PFSK-1 (cell line): Measurements from ENCODE around the gene LMO2.

Experiments
- FOXP2 ChIP-seq: optimal IDR thresholded peaks from 2 replicates; pipeline ENCODE3; 2011; ENCODE audit warnings: borderline replicate concordance, control low read depth, inconsistent platforms; ENCODE audit not compliant: insufficient read depth; ENCODE audit errors: extremely low read length, extremely low read depth
- POLR2AphosphoS5 ChIP-seq: IDR thresholded peaks from 2 replicates; pipeline ENCODE4 v1.6.1; 2012; ENCODE audit warnings: low read depth, mild to moderate bottlenecking, control low read depth, low read length, moderate library complexity
- SIN3A ChIP-seq: IDR thresholded peaks from 2 replicates; pipeline ENCODE4 v1.6.1; 2012; ENCODE audit warnings: mild to moderate bottlenecking, low read length, moderate library complexity, borderline replicate concordance; ENCODE audit not compliant: insufficient read depth
- TAF1 ChIP-seq: IDR thresholded peaks from 2 replicates; pipeline ENCODE4 v1.6.1; 2012; ENCODE audit warnings: low read length, control low read depth, borderline replicate concordance; ENCODE audit not compliant: insufficient read depth
- TF ChIP-seq, protein P1 (sequence below), 2 experiments: IDR thresholded peaks; 2 replicates each; pipeline versions ENCODE4 v1.6.1 to v1.8.0; 2011 to 2012; ENCODE audit warnings: low read depth in 2 of 2, low read length in 2 of 2, control low read depth in 1 of 2, inconsistent platforms in 1 of 2, mild to moderate bottlenecking in 1 of 2, moderate library complexity in 1 of 2; ENCODE audit not compliant: insufficient read depth in 1 of 2

DNA sequence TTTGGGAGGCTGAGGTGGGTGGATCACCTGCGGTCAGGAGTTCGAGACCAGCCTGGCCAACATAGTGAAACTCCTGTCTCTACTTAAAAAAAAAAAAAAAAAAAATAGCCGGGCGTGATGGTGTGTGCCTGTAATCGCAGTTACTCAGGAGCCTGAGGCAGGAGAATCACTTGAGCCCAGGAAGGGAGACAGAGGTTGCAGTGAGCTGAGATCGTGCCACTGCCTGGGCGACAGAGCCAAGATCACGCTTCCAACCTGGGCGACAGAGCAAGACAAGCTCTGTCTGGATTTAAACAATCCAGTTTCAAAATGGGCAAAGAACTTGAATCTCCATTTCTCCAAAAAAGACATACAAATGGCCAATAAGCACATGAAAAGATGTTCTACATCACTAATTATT, 12.5 kb downstream of the LMO2 start:
- TF ChIP-seq TAF1 = no peak
- TF ChIP-seq SIN3A = no peak
- TF ChIP-seq POLR2AphosphoS5 = no peak
- TF ChIP-seq, protein P1, sequence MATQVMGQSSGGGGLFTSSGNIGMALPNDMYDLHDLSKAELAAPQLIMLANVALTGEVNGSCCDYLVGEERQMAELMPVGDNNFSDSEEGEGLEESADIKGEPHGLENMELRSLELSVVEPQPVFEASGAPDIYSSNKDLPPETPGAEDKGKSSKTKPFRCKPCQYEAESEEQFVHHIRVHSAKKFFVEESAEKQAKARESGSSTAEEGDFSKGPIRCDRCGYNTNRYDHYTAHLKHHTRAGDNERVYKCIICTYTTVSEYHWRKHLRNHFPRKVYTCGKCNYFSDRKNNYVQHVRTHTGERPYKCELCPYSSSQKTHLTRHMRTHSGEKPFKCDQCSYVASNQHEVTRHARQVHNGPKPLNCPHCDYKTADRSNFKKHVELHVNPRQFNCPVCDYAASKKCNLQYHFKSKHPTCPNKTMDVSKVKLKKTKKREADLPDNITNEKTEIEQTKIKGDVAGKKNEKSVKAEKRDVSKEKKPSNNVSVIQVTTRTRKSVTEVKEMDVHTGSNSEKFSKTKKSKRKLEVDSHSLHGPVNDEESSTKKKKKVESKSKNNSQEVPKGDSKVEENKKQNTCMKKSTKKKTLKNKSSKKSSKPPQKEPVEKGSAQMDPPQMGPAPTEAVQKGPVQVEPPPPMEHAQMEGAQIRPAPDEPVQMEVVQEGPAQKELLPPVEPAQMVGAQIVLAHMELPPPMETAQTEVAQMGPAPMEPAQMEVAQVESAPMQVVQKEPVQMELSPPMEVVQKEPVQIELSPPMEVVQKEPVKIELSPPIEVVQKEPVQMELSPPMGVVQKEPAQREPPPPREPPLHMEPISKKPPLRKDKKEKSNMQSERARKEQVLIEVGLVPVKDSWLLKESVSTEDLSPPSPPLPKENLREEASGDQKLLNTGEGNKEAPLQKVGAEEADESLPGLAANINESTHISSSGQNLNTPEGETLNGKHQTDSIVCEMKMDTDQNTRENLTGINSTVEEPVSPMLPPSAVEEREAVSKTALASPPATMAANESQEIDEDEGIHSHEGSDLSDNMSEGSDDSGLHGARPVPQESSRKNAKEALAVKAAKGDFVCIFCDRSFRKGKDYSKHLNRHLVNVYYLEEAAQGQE (IDR thresholded peaks at IDR 0.05; ENCODE audit: insufficient read depth in 1 of 2, low read depth in 2 of 2, low read length in 2 of 2) = no peak
- TF ChIP-seq FOXP2 = no peak
